ENCODE data around the gene EIF3D.

Gene EIF3D

DNA sequence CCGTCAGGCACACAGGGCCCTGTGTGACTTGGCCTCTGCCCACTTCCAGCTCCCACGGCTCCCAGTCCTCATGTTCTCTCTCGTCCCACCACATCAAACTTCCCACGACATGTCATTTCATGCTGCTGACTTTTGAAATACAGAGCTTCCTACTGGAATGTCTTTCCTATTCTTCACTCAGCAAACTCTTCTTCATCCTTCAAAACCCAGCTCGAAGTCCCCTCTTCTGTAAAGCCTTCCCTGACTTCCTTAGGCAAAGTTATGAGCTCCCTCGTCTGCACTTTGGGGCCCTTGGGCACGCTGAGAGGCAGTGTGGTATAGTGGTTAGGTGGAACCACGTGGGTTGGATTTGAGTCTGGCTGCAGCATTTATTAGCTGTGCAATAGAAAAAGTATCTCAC lies 37.8 kb upstream of the EIF3D start:
- Histone ChIP-seq H2BK5ac (ENCODE audit: low read depth, low read length, poor library complexity, severe bottlenecking) (no peak overlapping the region), H3K4me2 (ENCODE audit: low read length, poor library complexity, severe bottlenecking) (no peak overlapping the region), H2BK15ac (ENCODE audit: low read depth, poor library complexity, severe bottlenecking) (no peak overlapping the region), H3K36me3 (ENCODE audit: control insufficient read depth in 1 of 2, insufficient read depth in 2 of 2, low read depth in 1 of 2, low read length in 2 of 2) (no peaks in the 10 kb centered on the region), H3K14ac (ENCODE audit: low read length in 2 of 2) (no peak overlapping the region), H2AFZ (ENCODE audit: low read depth, low read length) (no peak overlapping the region), H3K27me3 (ENCODE audit: control insufficient read depth in 1 of 2, insufficient read depth in 1 of 2, low read length in 2 of 2) (peaks cover 0 to 33% of the 10 kb centered on the region in 2 experiments), H3K23ac (ENCODE audit: low read length in 2 of 2) (no peak overlapping the region), H3K4ac (ENCODE audit: low read depth in 1 of 2, low read length in 2 of 2) (no peak overlapping the region), H2AK5ac (ENCODE audit: low read length, severe bottlenecking) (no peak overlapping the region), H3K18ac (ENCODE audit: low read depth in 1 of 2, low read length in 2 of 2) (no peak overlapping the region), H2BK120ac (ENCODE audit: low read depth, low read length) (no peak overlapping the region), H3K4me3 (ENCODE audit: insufficient read depth in 1 of 2, low read depth in 1 of 2, low read length in 2 of 2) (no peak overlapping the region), H3K9ac (ENCODE audit: low read length) (no peak overlapping the region), H3K9me3 (ENCODE audit: control insufficient read depth, low read length) (no peaks in the 10 kb centered on the region), H3K4me1 (ENCODE audit: control insufficient read depth, insufficient read depth, low read depth, low read length) (peaks cover 8% of the 10 kb centered on the region), H2BK12ac (ENCODE audit: low read length in 2 of 2) (no peak overlapping the region), H3K79me1 (replicated peaks; ENCODE audit: low read length, poor library complexity, severe bottlenecking) (no peaks in the 10 kb centered on the region), H4K8ac (ENCODE audit: low read length) (no peak overlapping the region), H4K91ac (ENCODE audit: low read length) (no peak overlapping the region), H3K27ac (ENCODE audit: low read length, poor library complexity, severe bottlenecking) (no peak overlapping the region)
- 75% methylated on average over 7 of the region's 8 CpGs for WGBS
- no peak for DNase-seq

DNA sequence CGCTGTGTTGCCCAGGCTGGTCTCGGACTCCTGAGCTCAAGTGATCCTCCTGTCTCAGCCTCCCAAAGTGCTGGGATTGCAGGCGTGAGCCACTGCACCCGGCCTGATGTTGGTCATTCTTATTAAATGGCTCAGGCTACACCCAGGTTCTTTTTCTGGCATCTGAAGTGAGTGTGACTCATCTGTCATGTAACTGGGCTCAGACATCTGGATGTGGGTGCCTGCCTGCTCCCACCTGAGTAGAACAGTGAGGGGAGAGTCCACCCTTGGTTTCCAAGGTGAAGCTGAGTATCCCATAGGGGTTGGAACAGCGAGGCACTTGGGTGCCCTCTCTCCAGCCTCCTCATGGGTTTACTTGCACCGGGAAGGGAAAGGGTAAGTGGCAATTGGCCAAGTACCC lies 36.7 kb upstream of the EIF3D start:
- Histone ChIP-seq H3K4me2 (ENCODE audit: low read length, poor library complexity, severe bottlenecking) (no peak overlapping the region), H3K79me1 (replicated peaks; ENCODE audit: low read length, poor library complexity, severe bottlenecking) (no peaks in the 10 kb centered on the region), H2BK120ac (ENCODE audit: low read depth, low read length) (no peak overlapping the region), H3K27me3 (ENCODE audit: control insufficient read depth in 1 of 2, insufficient read depth in 1 of 2, low read length in 2 of 2) (peaks cover 0 to 33% of the 10 kb centered on the region in 2 experiments), H3K27ac (ENCODE audit: low read length, poor library complexity, severe bottlenecking) (no peak overlapping the region), H3K4ac (ENCODE audit: low read depth in 1 of 2, low read length in 2 of 2) (no peak overlapping the region), H2AFZ (ENCODE audit: low read depth, low read length) (no peak overlapping the region), H3K9ac (ENCODE audit: low read length) (no peak overlapping the region), H3K9me3 (ENCODE audit: control insufficient read depth, low read length) (no peaks in the 10 kb centered on the region), H3K23ac (ENCODE audit: low read length in 2 of 2) (no peak overlapping the region), H3K14ac (ENCODE audit: low read length in 2 of 2) (no peak overlapping the region), H2BK12ac (ENCODE audit: low read length in 2 of 2) (no peak overlapping the region), H3K4me3 (ENCODE audit: insufficient read depth in 1 of 2, low read depth in 1 of 2, low read length in 2 of 2) (no peak overlapping the region), H4K8ac (ENCODE audit: low read length) (no peak overlapping the region), H3K18ac (ENCODE audit: low read depth in 1 of 2, low read length in 2 of 2) (no peak overlapping the region), H2BK5ac (ENCODE audit: low read depth, low read length, poor library complexity, severe bottlenecking) (no peak overlapping the region), H2BK15ac (ENCODE audit: low read depth, poor library complexity, severe bottlenecking) (no peak overlapping the region), H2AK5ac (ENCODE audit: low read length, severe bottlenecking) (no peak overlapping the region), H4K91ac (ENCODE audit: low read length) (no peak overlapping the region), H3K4me1 (ENCODE audit: control insufficient read depth, insufficient read depth, low read depth, low read length) (peaks cover 8% of the 10 kb centered on the region), H3K36me3 (ENCODE audit: control insufficient read depth in 1 of 2, insufficient read depth in 2 of 2, low read depth in 1 of 2, low read length in 2 of 2) (no peaks in the 10 kb centered on the region)
- WGBS, result 90% methylated on average over 6 of the region's 6 CpGs
- no peak for DNase-seq

GRCh38 chr22:36565159-36565507 lies 36.2 kb upstream of the EIF3D start:
- no peak for DNase-seq
- Histone ChIP-seq H3K36me3 (ENCODE audit: control insufficient read depth in 1 of 2, insufficient read depth in 2 of 2, low read depth in 1 of 2, low read length in 2 of 2) (no peaks in the 10 kb centered on the region), H3K18ac (ENCODE audit: low read depth in 1 of 2, low read length in 2 of 2) (no peak overlapping the region), H3K4ac (ENCODE audit: low read depth in 1 of 2, low read length in 2 of 2) (no peak overlapping the region), H3K4me3 (ENCODE audit: insufficient read depth in 1 of 2, low read depth in 1 of 2, low read length in 2 of 2) (no peak overlapping the region), H3K9ac (ENCODE audit: low read length) (no peak overlapping the region), H2AFZ (ENCODE audit: low read depth, low read length) (no peak overlapping the region), H3K27me3 (ENCODE audit: control insufficient read depth in 1 of 2, insufficient read depth in 1 of 2, low read length in 2 of 2) (peaks cover 0 to 33% of the 10 kb centered on the region in 2 experiments), H2BK120ac (ENCODE audit: low read depth, low read length) (no peak overlapping the region), H3K4me1 (ENCODE audit: control insufficient read depth, insufficient read depth, low read depth, low read length) (peaks cover 7% of the 10 kb centered on the region), H4K8ac (ENCODE audit: low read length) (no peak overlapping the region), H3K9me3 (ENCODE audit: control insufficient read depth, low read length) (no peaks in the 10 kb centered on the region), H2BK12ac (ENCODE audit: low read length in 2 of 2) (no peak overlapping the region), H4K91ac (ENCODE audit: low read length) (no peak overlapping the region), H3K14ac (ENCODE audit: low read length in 2 of 2) (no peak overlapping the region), H3K23ac (ENCODE audit: low read length in 2 of 2) (no peak overlapping the region), H3K4me2 (ENCODE audit: low read length, poor library complexity, severe bottlenecking) (no peak overlapping the region), H3K79me1 (replicated peaks; ENCODE audit: low read length, poor library complexity, severe bottlenecking) (no peaks in the 10 kb centered on the region), H3K27ac (ENCODE audit: low read length, poor library complexity, severe bottlenecking) (no peak overlapping the region), H2AK5ac (ENCODE audit: low read length, severe bottlenecking) (no peak overlapping the region), H2BK15ac (ENCODE audit: low read depth, poor library complexity, severe bottlenecking) (no peak overlapping the region), H2BK5ac (ENCODE audit: low read depth, low read length, poor library complexity, severe bottlenecking) (no peak overlapping the region)
- 92% methylated on average over 5 of the region's 5 CpGs for WGBS

GRCh38 chr22:36564422-36565158 lies 35.6 kb upstream of the EIF3D start:
- no peak overlapping the region for H3K18ac ChIP-seq (ENCODE audit: low read depth in 1 of 2, low read length in 2 of 2)
- no peak overlapping the region for H3K9ac ChIP-seq (ENCODE audit: low read length)
- no peak overlapping the region for H2BK12ac ChIP-seq (ENCODE audit: low read length in 2 of 2)
- no peak overlapping the region for H3K4me2 ChIP-seq (ENCODE audit: low read length, poor library complexity, severe bottlenecking)
- no peak overlapping the region for H4K91ac ChIP-seq (ENCODE audit: low read length)
- H3K14ac ChIP-seq (ENCODE audit: low read length in 2 of 2), result no peak overlapping the region
- H3K36me3 ChIP-seq (ENCODE audit: control insufficient read depth in 1 of 2, insufficient read depth in 2 of 2, low read depth in 1 of 2, low read length in 2 of 2), result no peaks in the 10 kb centered on the region
- H2BK5ac ChIP-seq (ENCODE audit: low read depth, low read length, poor library complexity, severe bottlenecking), result no peak overlapping the region
- no peak overlapping the region for H2BK120ac ChIP-seq (ENCODE audit: low read depth, low read length)
- no peak overlapping the region for H2AK5ac ChIP-seq (ENCODE audit: low read length, severe bottlenecking)
- no peak overlapping the region for H3K23ac ChIP-seq (ENCODE audit: low read length in 2 of 2)
- no peak for DNase-seq
- no peak overlapping the region for H2AFZ ChIP-seq (ENCODE audit: low read depth, low read length)
- no peak overlapping the region for H4K8ac ChIP-seq (ENCODE audit: low read length)
- H2BK15ac ChIP-seq (ENCODE audit: low read depth, poor library complexity, severe bottlenecking), result no peak overlapping the region
- no peak overlapping the region for H3K27ac ChIP-seq (ENCODE audit: low read length, poor library complexity, severe bottlenecking)
- H3K4ac ChIP-seq (ENCODE audit: low read depth in 1 of 2, low read length in 2 of 2), result no peak overlapping the region
- 94% methylated on average over 48 of the region's 48 CpGs for WGBS
- H3K4me3 ChIP-seq (ENCODE audit: insufficient read depth in 1 of 2, low read depth in 1 of 2, low read length in 2 of 2), result no peak overlapping the region
- peaks cover 0 to 33% of the 10 kb centered on the region in 2 experiments for H3K27me3 ChIP-seq (ENCODE audit: control insufficient read depth in 1 of 2, insufficient read depth in 1 of 2, low read length in 2 of 2)
- H3K79me1 ChIP-seq (replicated peaks; ENCODE audit: low read length, poor library complexity, severe bottlenecking), result no peaks in the 10 kb centered on the region
- H3K4me1 ChIP-seq (ENCODE audit: control insufficient read depth, insufficient read depth, low read depth, low read length), result peaks cover 3% of the 10 kb centered on the region
- H3K9me3 ChIP-seq (ENCODE audit: control insufficient read depth, low read length), result no peaks in the 10 kb centered on the region
